GM18870 (cell line): Measurements from ENCODE around the gene PTPRG.

Source experiments
- ATAC-seq: cut with Tn5 transposase; IDR thresholded peaks from one replicate; pipeline ENCODE4 v1.9.1; 2021; ENCODE audit warnings: moderate library complexity; ENCODE audit not compliant: unreplicated experiment

The PTPRG gene

GRCh38 chr3:61985020-61985419 is 423.6 kb downstream of the PTPRG start:
- ATAC-seq: no peak

- no peak for ATAC-seq
Measured at GRCh38 chr3:61986473-61986872, 425.1 kb downstream of the PTPRG start.

GRCh38 chr3:61989681-61990080 is 428.3 kb downstream of the PTPRG start:
- ATAC-seq: no peak

DNA sequence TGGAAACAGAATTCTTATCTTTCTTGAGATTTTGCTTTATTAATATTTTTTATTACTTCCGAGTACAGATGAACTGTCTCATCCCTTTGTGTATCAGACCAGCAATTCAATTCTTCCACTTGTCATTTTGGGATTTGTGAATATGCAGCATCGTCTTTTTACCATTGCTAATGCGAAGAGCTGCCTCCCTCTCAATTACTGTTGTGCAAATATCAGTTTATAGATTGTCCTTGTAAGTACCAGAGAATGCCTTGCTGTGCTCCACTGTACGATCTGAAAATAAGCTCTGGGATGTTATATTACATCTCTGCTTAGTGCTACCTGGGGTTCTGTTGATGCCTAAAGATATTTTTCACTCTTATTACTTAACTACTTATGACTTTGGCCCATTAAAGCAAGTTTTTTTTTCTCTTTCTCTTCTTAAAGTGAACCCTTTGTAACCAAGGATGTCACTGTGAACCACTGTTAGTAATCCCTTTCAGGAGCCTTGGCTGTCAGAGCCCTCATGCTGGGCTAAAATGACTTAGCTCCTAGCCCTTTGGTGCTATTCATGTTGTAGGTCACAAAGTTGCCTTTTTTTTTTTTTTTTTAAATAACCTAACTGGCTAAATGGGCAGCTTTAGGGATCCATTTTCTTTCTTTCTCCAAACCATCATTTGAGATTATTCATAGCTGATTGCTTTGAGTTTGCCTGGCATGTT is 429.1 kb downstream of the PTPRG start:
- ATAC-seq: no peak

GRCh38 chr3:61991706-61992105 is 430.3 kb downstream of the PTPRG start:
- no peak for ATAC-seq

DNA sequence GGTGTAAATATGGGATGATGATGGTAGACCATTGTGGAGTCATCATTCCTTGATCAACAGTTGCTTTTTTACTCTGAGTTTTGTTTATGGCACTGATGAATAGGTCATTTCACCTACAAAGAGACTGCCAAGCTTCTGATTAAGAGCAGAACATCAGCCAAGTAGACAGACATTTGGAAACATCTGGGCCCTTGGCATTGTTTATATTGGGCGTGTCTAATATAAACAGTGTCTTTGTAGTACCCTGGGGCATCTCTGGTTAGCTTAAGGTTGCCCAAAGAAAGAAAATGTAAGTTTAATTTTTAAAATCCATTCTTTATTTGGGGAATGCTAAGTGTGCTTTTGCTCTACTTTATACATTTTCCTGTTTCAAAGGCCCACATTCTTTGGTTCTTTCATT is 435.0 kb downstream of the PTPRG start:
- no peak for ATAC-seq

DNA sequence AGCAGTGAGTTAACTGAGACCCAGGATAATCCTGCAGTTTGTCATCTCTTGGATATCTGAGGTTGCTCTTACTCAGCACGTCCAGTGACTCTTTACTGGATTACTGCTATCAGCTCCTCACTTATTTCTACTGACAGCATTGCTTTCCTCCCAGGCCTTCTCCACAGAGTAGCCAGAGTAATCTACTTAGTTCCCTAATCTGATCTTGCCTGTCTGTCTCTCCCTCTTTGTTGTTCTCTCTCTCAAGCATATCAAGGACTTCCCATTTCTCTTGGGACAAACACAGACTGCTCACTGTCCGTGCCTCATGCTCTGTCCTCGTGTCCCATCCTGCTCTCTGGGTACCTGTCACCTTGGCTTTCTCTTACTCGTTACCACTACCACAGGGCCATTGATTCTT is 435.7 kb downstream of the PTPRG start:
- no peak for ATAC-seq

DNA sequence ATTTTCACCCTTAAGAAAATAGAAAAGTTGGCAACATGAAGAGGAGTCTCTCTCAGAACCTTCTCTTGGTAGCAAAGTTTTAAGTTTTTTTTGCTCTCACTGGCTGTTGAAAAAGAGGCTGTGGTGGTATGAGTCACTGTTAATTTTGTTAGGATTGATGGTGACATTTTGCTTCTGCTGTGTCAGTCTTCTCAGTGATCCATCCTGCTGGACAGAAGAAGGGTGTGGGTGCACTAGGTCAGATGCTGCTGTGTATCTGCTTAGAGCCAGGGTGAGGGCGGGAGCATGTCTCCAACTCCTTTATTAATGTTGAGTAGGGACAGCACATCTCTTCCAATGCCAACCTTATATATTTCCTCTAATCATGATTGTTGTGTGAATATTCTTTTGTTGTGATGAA is 442.5 kb downstream of the PTPRG start:
- ATAC-seq: no peak

- no peak for ATAC-seq
Measured at GRCh38 chr3:62007036-62007435, 445.7 kb downstream of the PTPRG start.

DNA sequence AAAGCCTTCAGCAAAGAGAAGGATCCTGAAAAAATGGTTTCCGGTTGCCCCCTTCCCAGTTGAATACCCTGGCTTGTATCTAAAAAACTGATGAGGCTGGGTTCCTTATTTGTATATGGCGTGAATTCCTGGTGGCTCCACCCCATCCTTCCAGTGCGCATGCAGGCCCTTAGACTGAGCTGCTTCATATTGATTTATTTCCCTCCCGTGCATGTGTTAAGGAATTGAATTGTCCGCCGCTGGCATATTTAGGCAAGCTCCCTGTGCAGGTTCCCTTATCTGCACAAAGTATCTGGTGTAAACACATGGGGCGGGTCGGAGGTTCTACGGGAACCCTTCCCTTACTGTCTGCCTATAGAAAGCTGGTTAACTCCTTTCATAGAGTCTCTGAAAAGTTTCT is 449.6 kb downstream of the PTPRG start:
- no peak for ATAC-seq

DNA sequence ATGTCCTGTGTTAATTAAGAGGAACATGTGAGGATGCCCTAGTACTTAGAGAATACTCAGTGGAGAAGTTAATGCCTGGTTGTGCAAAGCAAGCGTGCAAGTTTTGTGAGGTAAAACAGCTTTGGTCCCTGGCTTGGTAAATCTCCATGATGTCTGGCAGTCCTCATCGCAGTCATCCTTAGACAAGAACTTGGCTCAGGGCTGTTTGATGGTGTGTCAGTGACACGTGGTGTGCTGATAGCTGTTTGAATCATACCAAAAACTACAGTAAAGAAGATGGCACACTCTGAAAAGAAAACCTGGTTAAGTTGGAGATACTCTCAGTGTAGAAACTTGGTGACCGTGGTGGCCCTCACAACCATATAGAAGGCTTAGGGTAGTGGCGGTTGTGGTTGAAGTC is 450.3 kb downstream of the PTPRG start:
- no peak for ATAC-seq

- ATAC-seq: no peak
Measured at GRCh38 chr3:62013951-62014350, 452.6 kb downstream of the PTPRG start.

- no peak for ATAC-seq
Measured at GRCh38 chr3:62015111-62015510, 453.7 kb downstream of the PTPRG start.

DNA sequence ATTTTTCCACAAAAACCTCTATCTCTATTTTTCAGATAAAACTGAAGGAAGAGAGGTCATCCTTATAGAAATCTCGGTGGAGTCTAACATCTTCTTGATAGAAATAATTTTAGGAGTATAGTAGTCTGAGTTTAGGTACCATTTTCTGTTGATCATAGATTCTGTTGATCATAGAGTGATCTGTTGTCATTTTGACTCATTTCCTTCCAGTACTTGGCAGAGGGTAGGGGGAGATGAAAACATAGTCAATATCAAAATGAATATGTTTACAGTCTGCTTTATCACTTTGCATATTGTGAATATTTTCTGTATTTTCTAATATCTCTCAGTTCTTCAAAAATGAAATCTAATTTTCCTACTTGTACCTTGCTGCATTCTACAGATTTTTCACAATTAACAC is 458.5 kb downstream of the PTPRG start:
- ATAC-seq: no peak

GRCh38 chr3:62020706-62021105 is 459.3 kb downstream of the PTPRG start:
- no peak for ATAC-seq

GRCh38 chr3:62022312-62022711 is 460.9 kb downstream of the PTPRG start:
- ATAC-seq: no peak

DNA sequence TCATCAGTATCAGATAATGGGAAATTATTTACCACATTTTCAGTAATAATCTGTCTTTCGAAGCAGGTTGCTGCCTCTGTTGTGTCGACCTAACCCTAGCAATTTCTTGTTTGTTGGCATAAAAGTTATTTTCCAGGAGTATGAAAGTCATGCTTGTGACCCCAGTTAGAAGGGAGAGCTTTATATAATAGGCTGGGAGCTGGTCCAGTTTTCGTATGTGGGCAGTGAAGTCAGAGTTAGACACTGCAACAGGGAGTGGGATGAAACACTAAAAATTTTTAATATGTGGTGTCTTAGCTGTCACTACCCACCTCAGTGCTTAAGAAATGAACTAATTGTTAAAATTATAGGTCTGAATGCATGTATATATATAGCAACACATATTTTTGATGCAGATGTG is 463.5 kb downstream of the PTPRG start:
- ATAC-seq: no peak

GRCh38 chr3:62025913-62026312 is 464.5 kb downstream of the PTPRG start:
- no peak for ATAC-seq

GRCh38 chr3:62027241-62027640 is 465.9 kb downstream of the PTPRG start:
- ATAC-seq: no peak

GRCh38 chr3:62027796-62028195 is 466.4 kb downstream of the PTPRG start:
- no peak for ATAC-seq

- ATAC-seq: no peak
Measured at GRCh38 chr3:62028236-62028635, 466.9 kb downstream of the PTPRG start.

DNA sequence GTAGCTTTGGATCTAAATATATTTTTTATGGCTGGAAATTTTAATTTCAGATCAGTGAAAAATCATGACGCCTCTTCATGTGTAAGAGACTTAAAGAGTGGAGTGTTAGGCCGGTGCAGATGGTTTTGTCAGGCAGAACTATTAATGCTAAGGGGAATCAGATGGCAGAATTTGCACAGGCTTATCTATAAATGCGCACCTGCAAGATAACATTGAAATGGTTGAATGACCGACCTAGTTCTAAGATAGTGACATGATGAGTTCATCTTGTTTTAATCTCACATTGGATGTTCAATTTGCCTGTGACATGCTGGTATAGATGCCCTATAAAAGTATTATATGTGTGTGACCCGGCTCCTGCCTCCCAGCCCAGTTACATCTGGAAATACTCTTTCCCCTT is 471.4 kb downstream of the PTPRG start:
- ATAC-seq: no peak

DNA sequence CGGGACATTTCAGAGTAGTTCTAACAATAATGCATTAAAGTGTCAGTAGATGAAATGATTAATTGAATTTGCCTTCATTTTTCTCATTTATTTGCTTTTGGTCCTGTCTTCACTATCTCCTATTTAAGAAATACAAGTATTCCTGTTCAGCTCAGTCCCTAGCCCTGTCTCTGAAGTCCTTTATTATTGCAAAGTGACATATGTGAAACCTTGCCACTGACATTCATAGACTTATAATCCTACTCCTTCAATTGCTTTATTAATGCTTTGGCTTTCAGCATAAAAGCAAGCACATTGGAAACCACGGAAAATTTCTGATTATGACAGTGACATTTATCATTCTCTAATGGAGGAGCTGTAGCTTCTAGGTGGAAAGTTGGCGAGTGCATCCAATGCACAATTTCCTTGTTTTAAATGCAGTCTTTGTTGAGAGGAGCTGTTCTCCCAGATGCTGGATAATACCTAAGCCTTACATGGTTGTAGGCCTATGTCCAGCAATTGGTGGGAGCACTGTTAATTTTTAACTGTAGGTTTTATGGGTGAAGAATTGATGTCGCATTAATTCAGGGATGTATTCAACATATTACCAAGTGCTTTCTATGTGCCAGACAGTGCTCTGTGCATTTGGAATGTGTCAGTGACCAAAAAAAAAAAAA is 474.2 kb downstream of the PTPRG start:
- no peak for ATAC-seq
